Stimulated activated naive CD8-positive, alpha-beta T cell treated with anti-CD3 and anti-CD28 coated beads, Interleukin-15, Interleukin-2, amounts not matched to agents 100 ng/mL and 50 ng/mL, for 24 hours (primary cell): ENCODE measurements around the gene FGFR2.

Experiments
- H3K27ac Mint-ChIP-seq: one replicate; pipeline ENCODE4 v1.8.0; 2021; ENCODE audit warnings: mild to moderate bottlenecking, mixed read lengths
- H3K27me3 Mint-ChIP-seq: one replicate; pipeline ENCODE4 v1.8.0; 2021; ENCODE audit warnings: mixed read lengths
- H3K36me3 Mint-ChIP-seq: one replicate; pipeline ENCODE4 v1.8.0; 2021; ENCODE audit warnings: low read depth, mixed read lengths
- H3K4me1 Mint-ChIP-seq: one replicate; pipeline ENCODE4 v1.8.0; 2021; ENCODE audit warnings: low read depth, mixed read lengths
- H3K4me3 Mint-ChIP-seq: one replicate; pipeline ENCODE4 v1.8.0; 2021; ENCODE audit warnings: mild to moderate bottlenecking, mixed read lengths
- H3K9me3 Mint-ChIP-seq: one replicate; pipeline ENCODE4 v1.8.0; 2021; ENCODE audit warnings: mixed read lengths

FGFR2 gene

GRCh38 chr10:121583258-121583657 is 15.0 kb downstream of the FGFR2 start:
- peaks cover 3% of the 10 kb centered on the region for H3K27me3 Mint-ChIP-seq
- H3K9me3 Mint-ChIP-seq = peaks cover 12% of the 10 kb centered on the region
- no peak overlapping the region for H3K27ac Mint-ChIP-seq
- H3K4me3 Mint-ChIP-seq = no peak overlapping the region
- no peaks in the 10 kb centered on the region for H3K36me3 Mint-ChIP-seq
- H3K4me1 Mint-ChIP-seq = no peaks in the 10 kb centered on the region

GRCh38 chr10:121580276-121581116 is 17.7 kb downstream of the FGFR2 start:
- Mint-ChIP-seq H3K9me3 (no peaks in the 10 kb centered on the region), H3K27me3 (no peaks in the 10 kb centered on the region), H3K4me1 (no peaks in the 10 kb centered on the region), H3K4me3 (no peak overlapping the region), H3K27ac (no peak overlapping the region), H3K36me3 (no peaks in the 10 kb centered on the region)

DNA sequence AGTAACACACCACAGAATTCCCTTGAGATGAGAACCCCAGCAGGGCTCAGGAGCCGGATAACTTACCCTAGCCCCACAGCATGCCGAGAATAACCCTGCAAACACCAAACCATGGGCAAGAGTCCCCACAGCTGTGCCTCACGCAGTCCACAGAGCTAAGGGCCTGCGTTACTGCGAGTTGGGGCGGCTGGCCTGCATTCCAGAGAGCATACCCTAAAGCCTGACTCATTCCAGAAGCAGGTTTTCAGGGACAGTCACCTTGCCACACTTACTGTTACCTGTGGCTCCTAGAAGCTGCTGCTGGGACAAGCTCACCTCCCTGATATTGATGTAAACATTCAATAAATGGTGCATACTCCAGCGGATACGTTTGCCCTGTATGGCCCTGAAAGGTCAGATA is 18.6 kb downstream of the FGFR2 start:
- H3K36me3 Mint-ChIP-seq = no peaks in the 10 kb centered on the region
- no peak overlapping the region for H3K4me3 Mint-ChIP-seq
- H3K27ac Mint-ChIP-seq = no peak overlapping the region
- no peaks in the 10 kb centered on the region for H3K27me3 Mint-ChIP-seq
- H3K4me1 Mint-ChIP-seq = no peaks in the 10 kb centered on the region
- H3K9me3 Mint-ChIP-seq = no peaks in the 10 kb centered on the region

DNA sequence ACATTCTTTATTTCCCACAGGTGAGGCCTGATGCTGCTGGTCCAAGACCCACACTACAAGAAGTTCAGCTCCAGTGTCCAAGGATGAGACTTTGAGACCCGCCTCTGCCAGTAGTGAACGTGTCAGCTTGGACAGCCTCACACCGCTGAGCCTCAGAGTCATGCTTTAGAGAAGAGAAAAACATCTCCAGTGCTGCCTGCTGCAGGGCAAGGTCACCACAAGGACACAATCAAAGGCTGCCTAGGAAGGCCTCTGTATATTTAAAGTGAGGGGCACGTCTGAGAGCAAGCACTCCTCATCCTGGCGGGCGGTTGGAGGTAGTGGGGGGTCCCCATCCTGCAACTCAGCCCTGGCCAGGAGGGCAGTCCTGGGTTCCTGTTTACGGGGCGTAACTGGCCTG is 19.3 kb downstream of the FGFR2 start:
- H3K27ac Mint-ChIP-seq = no peak overlapping the region
- H3K4me1 Mint-ChIP-seq = no peaks in the 10 kb centered on the region
- H3K27me3 Mint-ChIP-seq = no peaks in the 10 kb centered on the region
- H3K4me3 Mint-ChIP-seq = no peak overlapping the region
- no peaks in the 10 kb centered on the region for H3K9me3 Mint-ChIP-seq
- H3K36me3 Mint-ChIP-seq = no peaks in the 10 kb centered on the region

- Mint-ChIP-seq H3K27ac (no peak overlapping the region), H3K27me3 (no peaks in the 10 kb centered on the region), H3K4me3 (no peak overlapping the region), H3K9me3 (no peaks in the 10 kb centered on the region), H3K4me1 (no peaks in the 10 kb centered on the region), H3K36me3 (no peaks in the 10 kb centered on the region)
Measured at GRCh38 chr10:121578298-121578697, 19.9 kb downstream of the FGFR2 start.

DNA sequence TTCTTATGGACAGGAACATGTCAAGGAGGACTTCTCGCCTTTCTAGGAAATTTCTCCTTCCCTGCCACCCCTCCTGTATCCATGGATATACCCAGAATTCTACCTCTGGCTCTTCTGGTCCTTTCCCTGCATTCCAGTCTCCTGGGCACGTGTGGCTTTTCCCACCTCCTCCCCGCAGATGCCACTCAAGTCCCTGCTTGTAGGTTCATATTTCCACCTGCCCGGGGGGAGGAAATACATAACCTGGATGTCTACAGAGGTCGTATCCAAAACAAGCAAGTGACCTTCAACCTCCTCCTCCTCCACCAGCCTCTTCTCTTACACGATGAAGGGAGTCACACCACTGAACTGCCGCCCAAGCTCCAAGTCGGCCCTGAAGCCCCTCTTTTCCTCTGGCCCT is 20.7 kb downstream of the FGFR2 start:
- Mint-ChIP-seq H3K4me1 (no peaks in the 10 kb centered on the region), H3K27me3 (no peaks in the 10 kb centered on the region), H3K9me3 (no peaks in the 10 kb centered on the region), H3K27ac (no peak overlapping the region), H3K4me3 (no peak overlapping the region), H3K36me3 (no peaks in the 10 kb centered on the region)

GRCh38 chr10:121576139-121576538 is 22.1 kb downstream of the FGFR2 start:
- H3K27me3 Mint-ChIP-seq = no peaks in the 10 kb centered on the region
- no peaks in the 10 kb centered on the region for H3K36me3 Mint-ChIP-seq
- H3K9me3 Mint-ChIP-seq = no peaks in the 10 kb centered on the region
- H3K4me1 Mint-ChIP-seq = no peaks in the 10 kb centered on the region
- H3K27ac Mint-ChIP-seq = no peak overlapping the region
- no peak overlapping the region for H3K4me3 Mint-ChIP-seq

DNA sequence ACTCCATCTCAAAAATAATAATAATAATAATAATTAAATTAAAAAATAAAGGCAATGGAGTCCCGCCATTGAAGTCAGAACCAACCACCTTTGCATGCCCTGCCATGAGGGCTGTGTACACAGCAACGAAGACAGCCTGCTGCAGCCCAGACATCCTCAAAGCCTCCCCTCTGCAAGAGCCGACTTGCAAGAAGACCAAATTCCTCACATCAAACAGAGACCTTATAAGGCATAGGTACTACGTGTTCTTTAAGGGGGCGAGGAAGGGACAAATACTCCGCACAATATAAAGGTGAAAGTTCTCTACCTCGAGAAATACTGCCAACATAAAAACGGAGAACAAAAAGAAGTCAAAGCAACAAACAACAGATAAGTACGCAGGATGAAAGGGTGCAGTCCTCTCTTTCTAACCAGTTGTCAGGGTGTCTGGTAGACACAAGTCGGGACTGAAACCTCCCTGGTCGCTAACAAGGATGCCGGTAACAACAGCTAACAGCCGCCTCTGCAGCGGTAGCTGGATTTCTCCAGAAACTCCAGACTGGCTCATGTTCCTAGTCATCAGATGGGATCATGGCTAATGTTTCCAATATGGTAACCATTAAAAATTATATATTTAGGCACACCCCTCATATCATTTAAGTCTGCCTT is 23.6 kb downstream of the FGFR2 start:
- Mint-ChIP-seq H3K36me3 (no peaks in the 10 kb centered on the region), H3K4me3 (no peak overlapping the region), H3K9me3 (no peaks in the 10 kb centered on the region), H3K4me1 (no peaks in the 10 kb centered on the region), H3K27ac (no peak overlapping the region), H3K27me3 (no peaks in the 10 kb centered on the region)

DNA sequence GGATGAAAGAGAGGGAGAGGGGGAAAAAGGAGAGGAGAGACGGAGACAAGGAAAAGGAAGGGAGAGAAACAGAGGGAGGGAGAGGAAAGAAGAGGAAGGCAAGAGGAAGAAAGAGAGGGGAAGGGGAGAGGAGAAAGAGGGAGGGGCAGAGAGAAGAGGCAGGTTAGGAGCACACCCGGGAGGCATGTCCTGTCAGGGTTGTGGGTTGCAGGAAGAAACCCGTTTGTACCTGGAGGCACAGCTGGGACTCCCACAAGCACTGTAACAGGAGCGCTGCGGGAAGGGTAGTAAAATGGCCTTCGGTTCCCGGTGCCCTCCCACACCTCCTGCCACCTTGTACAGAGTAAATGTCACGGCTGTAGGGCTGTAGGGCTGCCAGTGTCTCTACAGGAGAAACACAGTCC is 24.7 kb downstream of the FGFR2 start:
- Mint-ChIP-seq H3K27me3 (no peaks in the 10 kb centered on the region), H3K4me1 (no peaks in the 10 kb centered on the region), H3K4me3 (no peak overlapping the region), H3K27ac (no peak overlapping the region), H3K36me3 (no peaks in the 10 kb centered on the region), H3K9me3 (no peaks in the 10 kb centered on the region)

DNA sequence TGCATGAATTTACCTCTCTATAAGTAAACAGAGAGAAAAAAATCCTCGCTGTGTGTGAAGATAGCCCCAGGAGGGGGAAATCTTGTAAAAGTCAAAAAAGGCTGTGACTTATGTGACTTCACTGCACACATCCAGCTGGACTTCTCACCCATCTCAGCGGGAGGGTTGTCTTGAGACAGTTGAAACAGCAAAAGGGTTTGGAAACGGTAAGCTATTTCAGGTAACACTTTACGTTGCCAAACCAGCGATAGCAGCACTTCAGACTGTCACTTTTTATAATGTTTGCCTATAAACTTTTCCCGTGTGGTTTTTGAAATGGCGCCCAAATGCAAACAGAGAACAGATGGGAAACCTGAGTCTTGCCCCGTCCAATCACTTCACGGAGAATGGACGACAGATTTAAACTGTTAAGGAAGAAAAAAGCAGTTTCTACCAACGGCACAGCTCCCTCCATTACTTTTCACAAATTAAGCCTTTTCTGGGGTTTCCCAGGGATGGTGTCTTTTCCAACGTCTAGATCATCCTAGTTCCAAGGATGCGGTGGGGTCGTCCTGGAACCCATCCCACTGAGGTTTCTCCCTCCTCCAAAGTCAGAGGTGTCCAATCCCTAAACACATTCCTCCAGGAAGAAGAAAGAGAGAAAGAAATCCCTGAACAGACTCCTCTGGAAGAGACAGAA is 25.2 kb downstream of the FGFR2 start:
- no peaks in the 10 kb centered on the region for H3K9me3 Mint-ChIP-seq
- no peak overlapping the region for H3K4me3 Mint-ChIP-seq
- H3K27ac Mint-ChIP-seq = no peak overlapping the region
- no peaks in the 10 kb centered on the region for H3K36me3 Mint-ChIP-seq
- no peaks in the 10 kb centered on the region for H3K27me3 Mint-ChIP-seq
- H3K4me1 Mint-ChIP-seq = no peaks in the 10 kb centered on the region

GRCh38 chr10:121570315-121570714 is 27.9 kb downstream of the FGFR2 start:
- Mint-ChIP-seq H3K27me3 (no peaks in the 10 kb centered on the region), H3K27ac (no peak overlapping the region), H3K4me3 (no peak overlapping the region), H3K9me3 (no peaks in the 10 kb centered on the region), H3K4me1 (no peaks in the 10 kb centered on the region), H3K36me3 (no peaks in the 10 kb centered on the region)

GRCh38 chr10:121568275-121568674 is 30.0 kb downstream of the FGFR2 start:
- Mint-ChIP-seq H3K27me3 (no peaks in the 10 kb centered on the region), H3K4me3 (no peak overlapping the region), H3K36me3 (no peaks in the 10 kb centered on the region), H3K27ac (no peak overlapping the region), H3K9me3 (peaks cover 5% of the 10 kb centered on the region), H3K4me1 (no peaks in the 10 kb centered on the region)

DNA sequence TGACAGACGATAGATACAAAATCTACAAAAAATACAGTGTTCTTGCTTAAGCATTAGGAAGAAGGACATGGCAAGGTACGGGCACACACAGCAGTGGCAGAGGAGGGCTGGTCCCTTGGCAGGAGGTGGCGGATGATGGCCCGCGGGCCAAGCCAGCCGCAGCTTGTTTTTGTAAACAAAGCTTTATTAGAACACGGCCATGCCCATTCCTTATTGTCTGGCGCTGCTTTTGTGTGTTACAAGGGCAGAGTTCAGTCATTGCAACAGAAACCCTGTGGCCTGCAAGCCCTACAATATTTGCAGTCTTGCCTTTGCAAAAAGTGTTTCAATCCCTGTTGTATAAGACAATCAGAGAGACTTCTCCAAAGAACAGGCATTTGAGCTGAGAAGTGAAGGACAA is 30.7 kb downstream of the FGFR2 start:
- Mint-ChIP-seq H3K4me3 (no peak overlapping the region), H3K9me3 (peaks cover 5% of the 10 kb centered on the region), H3K27me3 (no peaks in the 10 kb centered on the region), H3K27ac (no peak overlapping the region), H3K4me1 (no peaks in the 10 kb centered on the region), H3K36me3 (no peaks in the 10 kb centered on the region)

GRCh38 chr10:121566755-121567154 is 31.5 kb downstream of the FGFR2 start:
- Mint-ChIP-seq H3K36me3 (no peaks in the 10 kb centered on the region), H3K27me3 (no peaks in the 10 kb centered on the region), H3K27ac (no peak overlapping the region), H3K4me1 (no peaks in the 10 kb centered on the region), H3K9me3 (peaks cover 5% of the 10 kb centered on the region), H3K4me3 (no peak overlapping the region)

GRCh38 chr10:121559326-121560026 is 38.8 kb downstream of the FGFR2 start:
- H3K27me3 Mint-ChIP-seq = no peaks in the 10 kb centered on the region
- H3K27ac Mint-ChIP-seq = no peak overlapping the region

More at GRCh38 chr10:121559326-121560026, 38.8 kb downstream of the FGFR2 start:
- Mint-ChIP-seq H3K4me3 (no peak overlapping the region), H3K36me3 (no peaks in the 10 kb centered on the region), H3K4me1 (no peaks in the 10 kb centered on the region), H3K9me3 (peaks cover 5% of the 10 kb centered on the region)
